ENCODE results near the gene RELA.

DNA sequence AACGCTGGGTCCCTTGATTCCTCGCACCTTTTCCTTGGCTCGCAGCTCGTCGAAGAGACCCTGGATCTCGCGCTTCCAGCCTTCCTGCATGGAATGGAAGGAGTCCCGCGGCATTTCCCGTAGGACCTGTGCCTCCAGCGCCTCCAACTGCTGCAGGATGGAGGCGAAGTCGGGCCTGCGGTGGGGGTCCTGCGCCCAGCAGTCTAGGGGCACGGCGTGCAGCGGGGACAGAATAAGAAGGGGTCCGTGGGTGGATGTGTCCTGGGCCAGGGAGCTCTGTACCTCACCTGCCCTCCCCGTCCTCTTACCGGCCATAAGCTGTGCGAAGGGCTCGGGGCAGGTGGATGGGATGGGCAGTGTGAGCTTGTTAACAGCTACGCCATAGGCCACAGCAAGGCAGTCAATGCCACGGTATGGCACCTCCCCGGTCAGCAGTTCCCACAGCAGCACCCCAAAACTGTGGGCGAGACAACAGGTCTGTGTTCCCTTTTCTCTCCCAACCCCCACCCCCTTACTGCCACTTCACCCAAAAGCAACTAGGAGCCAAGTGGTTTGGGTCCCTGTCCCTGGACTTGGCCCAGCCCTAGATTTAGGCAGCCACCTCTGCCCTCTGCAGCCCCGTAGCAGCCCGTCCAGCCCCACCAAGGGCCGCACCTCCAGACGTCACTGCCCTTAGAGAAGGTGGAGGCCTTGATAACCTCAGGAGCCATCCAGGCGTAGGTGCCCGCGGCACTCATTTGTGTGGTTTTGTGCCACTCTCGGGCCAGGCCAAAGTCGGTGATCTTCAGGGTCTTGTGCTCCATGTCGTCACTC lies 54.9 kb downstream of the RELA start:
- TF ChIP-seq, protein P1, sequence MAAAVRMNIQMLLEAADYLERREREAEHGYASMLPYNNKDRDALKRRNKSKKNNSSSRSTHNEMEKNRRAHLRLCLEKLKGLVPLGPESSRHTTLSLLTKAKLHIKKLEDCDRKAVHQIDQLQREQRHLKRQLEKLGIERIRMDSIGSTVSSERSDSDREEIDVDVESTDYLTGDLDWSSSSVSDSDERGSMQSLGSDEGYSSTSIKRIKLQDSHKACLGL (CRISPR knock-in tag; IDR thresholded peaks at IDR 0.05), result no peak
- no peak for TF ChIP-seq NFE2L2 (IDR thresholded peaks at IDR 0.05; ENCODE audit: low read length)
- TF ChIP-seq ZNF704 (CRISPR knock-in tag; IDR thresholded peaks at IDR 0.05; ENCODE audit: borderline replicate concordance), result no peak
- TF ChIP-seq ZNF143 (CRISPR knock-in tag; IDR thresholded peaks at IDR 0.05), result no peak
- TF ChIP-seq PCBP2 (optimal IDR thresholded peaks at IDR 0.05; ENCODE audit: low read depth, low read length, poor library complexity, severe bottlenecking), result no peak
- no peak for TF ChIP-seq KDM3A (CRISPR knock-in tag; IDR thresholded peaks at IDR 0.05; ENCODE audit: low read depth)
- no peak for TF ChIP-seq ZBTB26 (CRISPR knock-in tag; IDR thresholded peaks at IDR 0.05; ENCODE audit: borderline replicate concordance)
- no peak for TF ChIP-seq ZNF407 (CRISPR knock-in tag; IDR thresholded peaks at IDR 0.05; ENCODE audit: not compliant biosample characterization)
- no peak for TF ChIP-seq POLR2AphosphoS5 (IDR thresholded peaks at IDR 0.05; ENCODE audit: low read depth, low read length)
- TF ChIP-seq PBX3 (CRISPR knock-in tag; IDR thresholded peaks at IDR 0.05; ENCODE audit: borderline replicate concordance), result no peak
- TF ChIP-seq POLR2A (IDR thresholded peaks at IDR 0.05; ENCODE audit: insufficient read depth in 1 of 2, low read depth in 2 of 2, low read length in 2 of 2), result no peak
- no peak for TF ChIP-seq ZNF121 (CRISPR knock-in tag; IDR thresholded peaks at IDR 0.05)

Measured in HepG2 (cell line).